Loucy (cell line): ENCODE data around the gene OR52A1.
"Not testable (repeated sequence)": the region's sequence is repeated elsewhere in the genome, so short reads cannot be mapped to it uniquely, and the experiment has no call there.

Source experiments
- CTCF ChIP-seq: fragments of 200-600 bp; sonication (generic); conservative IDR thresholded peaks from 2 replicates; pipeline ENCODE4 v1.5.1; 2014; ENCODE audit warnings: mild to moderate bottlenecking, antibody characterized with exemption, low read length
- EZH2phosphoT487 ChIP-seq: fragments of 200-600 bp; IDR thresholded peaks from 2 replicates; pipeline ENCODE4 v1.6.1; 2018; ENCODE audit warnings: antibody characterized with exemption, mild to moderate bottlenecking, moderate library complexity, borderline replicate concordance

GRCh38 chr11:5165898-5166297 is 11.3 kb upstream of the OR52A1 start:
- not testable (repeated sequence) for TF ChIP-seq CTCF, EZH2phosphoT487
